MM.1S (cell line): ENCODE results near the gene TIMM21.

Experiments
- DNase-seq: peaks from one replicate; pipeline ENCODE4 v3.0.0-alpha.2; 2015
- H2AFZ ChIP-seq: fragments of 300-600 bp; sonication (generic); 2 replicates; pipeline ENCODE4 v1.6.0; 2016; ENCODE audit warnings: antibody characterized with exemption, low read length
- H3F3A ChIP-seq: fragments of 300-600 bp; sonication (generic); 2 replicates; pipeline ENCODE4 v1.6.1; 2016; ENCODE audit warnings: mild to moderate bottlenecking, antibody characterized with exemption, low read length, moderate library complexity, mixed read lengths; ENCODE audit not compliant: insufficient read depth
- H3K27ac ChIP-seq: fragments of 300-600 bp; sonication (generic); 2 replicates; pipeline ENCODE4 v1.5.1; 2016; ENCODE audit warnings: mild to moderate bottlenecking, low read length
- H3K27me3 ChIP-seq: fragments of 300-600 bp; sonication (generic); replicated peaks from 2 replicates; pipeline ENCODE4 v1.6.0; 2016; ENCODE audit warnings: low read length; ENCODE audit not compliant: insufficient read depth
- H3K36me3 ChIP-seq: fragments of 300-600 bp; sonication (generic); replicated peaks from 2 replicates; pipeline ENCODE4 v1.6.1; 2016; ENCODE audit warnings: mild to moderate bottlenecking, low read length, mixed read lengths; ENCODE audit not compliant: insufficient read depth
- H3K4me1 ChIP-seq: fragments of 300-600 bp; sonication (generic); 2 replicates; pipeline ENCODE4 v1.6.1; 2016; ENCODE audit warnings: low read length, mixed read lengths
- H3K4me2 ChIP-seq: fragments of 300-600 bp; sonication (generic); 2 replicates; pipeline ENCODE4 v1.6.0; 2016; ENCODE audit warnings: low read depth, low read length
- H3K4me3 ChIP-seq: fragments of 300-600 bp; sonication (generic); 2 replicates; pipeline ENCODE4 v1.5.1; 2016; ENCODE audit warnings: low read length, mixed read lengths
- H3K79me2 ChIP-seq: fragments of 300-600 bp; sonication (generic); 2 replicates; pipeline ENCODE4 v1.6.1; 2016; ENCODE audit warnings: mixed run types, low read length, mixed read lengths
- H3K9ac ChIP-seq: fragments of 300-600 bp; sonication (generic); 2 replicates; pipeline ENCODE4 v1.6.1; 2016; ENCODE audit warnings: low read length, mixed read lengths
- H3K9me2 ChIP-seq: fragments of 300-600 bp; sonication (generic); replicated peaks from 2 replicates; pipeline ENCODE4 v1.6.1; 2016; ENCODE audit warnings: mild to moderate bottlenecking, low read length, mixed read lengths; ENCODE audit not compliant: insufficient read depth
- H3K9me3 ChIP-seq: fragments of 300-600 bp; sonication (generic); replicated peaks from 2 replicates; pipeline ENCODE4 v1.6.1; 2016; ENCODE audit warnings: mild to moderate bottlenecking, low read length, mixed read lengths; ENCODE audit not compliant: insufficient read depth
- H4K20me1 ChIP-seq: fragments of 300-600 bp; sonication (generic); 2 replicates; pipeline ENCODE4 v1.6.1; 2016; ENCODE audit warnings: mild to moderate bottlenecking, low read length, moderate library complexity, mixed read lengths; ENCODE audit not compliant: insufficient read depth
- EZH2 ChIP-seq: fragments of 300-600 bp; sonication (generic); optimal IDR thresholded peaks from 2 replicates; pipeline ENCODE3; 2017; ENCODE audit warnings: low read depth, mild to moderate bottlenecking, antibody characterized with exemption, low read length, mixed read lengths
- EZH2phosphoT487 ChIP-seq: fragments of 300-600 bp; sonication (generic); IDR thresholded peaks from 2 replicates; pipeline ENCODE4 v1.6.1; 2018; ENCODE audit warnings: antibody characterized with exemption, low read length
- TF ChIP-seq, protein P1 (sequence below): fragments of 300-600 bp; sonication (generic); IDR thresholded peaks from 2 replicates; pipeline ENCODE4 v1.5.1; 2016; ENCODE audit warnings: antibody characterized with exemption, low read length, mixed read lengths

The TIMM21 gene

DNA sequence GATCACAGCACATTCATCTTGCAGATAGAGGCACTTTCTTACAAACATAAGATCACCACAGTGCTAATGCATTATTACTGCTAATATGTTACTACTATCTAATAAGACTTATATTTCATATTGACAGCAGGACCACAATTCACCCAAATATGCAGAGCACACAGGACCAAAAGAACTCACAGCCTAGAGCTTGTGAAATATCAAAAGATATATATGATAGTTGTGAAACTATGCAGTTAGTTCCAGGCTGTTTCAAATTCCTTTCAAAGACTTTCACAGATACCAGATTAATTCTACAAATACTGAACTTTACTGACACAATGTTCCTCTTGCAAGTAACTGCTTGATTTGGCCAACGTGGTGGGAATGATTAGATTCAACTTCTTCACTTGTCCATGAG is 23.7 kb upstream of the TIMM21 start:
- no peaks in the 10 kb centered on the region for H3K79me2 ChIP-seq
- H3F3A ChIP-seq, result no peaks in the 10 kb centered on the region
- H3K4me2 ChIP-seq, result no peak overlapping the region
- H3K9ac ChIP-seq, result no peak overlapping the region
- H3K4me3 ChIP-seq, result no peak overlapping the region
- H3K27me3 ChIP-seq, result no peaks in the 10 kb centered on the region
- H3K4me1 ChIP-seq, result no peaks in the 10 kb centered on the region
- H3K36me3 ChIP-seq, result no peaks in the 10 kb centered on the region
- DNase-seq, result no peak
- no peaks in the 10 kb centered on the region for H4K20me1 ChIP-seq
- TF ChIP-seq EZH2phosphoT487 (no peak), EZH2 (no peak)
- TF ChIP-seq, protein P1, sequence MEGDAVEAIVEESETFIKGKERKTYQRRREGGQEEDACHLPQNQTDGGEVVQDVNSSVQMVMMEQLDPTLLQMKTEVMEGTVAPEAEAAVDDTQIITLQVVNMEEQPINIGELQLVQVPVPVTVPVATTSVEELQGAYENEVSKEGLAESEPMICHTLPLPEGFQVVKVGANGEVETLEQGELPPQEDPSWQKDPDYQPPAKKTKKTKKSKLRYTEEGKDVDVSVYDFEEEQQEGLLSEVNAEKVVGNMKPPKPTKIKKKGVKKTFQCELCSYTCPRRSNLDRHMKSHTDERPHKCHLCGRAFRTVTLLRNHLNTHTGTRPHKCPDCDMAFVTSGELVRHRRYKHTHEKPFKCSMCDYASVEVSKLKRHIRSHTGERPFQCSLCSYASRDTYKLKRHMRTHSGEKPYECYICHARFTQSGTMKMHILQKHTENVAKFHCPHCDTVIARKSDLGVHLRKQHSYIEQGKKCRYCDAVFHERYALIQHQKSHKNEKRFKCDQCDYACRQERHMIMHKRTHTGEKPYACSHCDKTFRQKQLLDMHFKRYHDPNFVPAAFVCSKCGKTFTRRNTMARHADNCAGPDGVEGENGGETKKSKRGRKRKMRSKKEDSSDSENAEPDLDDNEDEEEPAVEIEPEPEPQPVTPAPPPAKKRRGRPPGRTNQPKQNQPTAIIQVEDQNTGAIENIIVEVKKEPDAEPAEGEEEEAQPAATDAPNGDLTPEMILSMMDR, result no peak
- no peaks in the 10 kb centered on the region for H3K9me3 ChIP-seq
- no peak overlapping the region for H2AFZ ChIP-seq
- H3K9me2 ChIP-seq, result no peaks in the 10 kb centered on the region
- no peak overlapping the region for H3K27ac ChIP-seq

GRCh38 chr18:74126684-74127655 is 21.4 kb upstream of the TIMM21 start:
- Histone ChIP-seq H3K4me1 (no peaks in the 10 kb centered on the region), H3K36me3 (no peaks in the 10 kb centered on the region), H3K27ac (no peak overlapping the region), H3F3A (no peaks in the 10 kb centered on the region), H3K9me3 (no peaks in the 10 kb centered on the region), H3K9ac (no peak overlapping the region), H4K20me1 (no peaks in the 10 kb centered on the region), H3K4me3 (no peak overlapping the region), H3K4me2 (no peak overlapping the region), H3K27me3 (no peaks in the 10 kb centered on the region), H3K9me2 (no peaks in the 10 kb centered on the region), H2AFZ (no peak overlapping the region), H3K79me2 (no peaks in the 10 kb centered on the region)
- no peak for DNase-seq
- no peak for TF ChIP-seq EZH2phosphoT487

GRCh38 chr18:74128159-74128558 is 20.2 kb upstream of the TIMM21 start:
- DNase-seq, result no peak
- Histone ChIP-seq H3K79me2 (no peaks in the 10 kb centered on the region), H3K9me2 (no peaks in the 10 kb centered on the region), H3K4me3 (no peak overlapping the region), H3F3A (no peaks in the 10 kb centered on the region), H3K4me2 (no peak overlapping the region), H3K4me1 (no peaks in the 10 kb centered on the region), H4K20me1 (no peaks in the 10 kb centered on the region), H3K9ac (no peak overlapping the region), H3K9me3 (no peaks in the 10 kb centered on the region), H3K27me3 (no peaks in the 10 kb centered on the region), H3K36me3 (no peaks in the 10 kb centered on the region), H3K27ac (no peak overlapping the region), H2AFZ (no peak overlapping the region)
- TF ChIP-seq, protein P1, result no peak
- no peak for TF ChIP-seq EZH2phosphoT487
- TF ChIP-seq EZH2, result no peak

DNA sequence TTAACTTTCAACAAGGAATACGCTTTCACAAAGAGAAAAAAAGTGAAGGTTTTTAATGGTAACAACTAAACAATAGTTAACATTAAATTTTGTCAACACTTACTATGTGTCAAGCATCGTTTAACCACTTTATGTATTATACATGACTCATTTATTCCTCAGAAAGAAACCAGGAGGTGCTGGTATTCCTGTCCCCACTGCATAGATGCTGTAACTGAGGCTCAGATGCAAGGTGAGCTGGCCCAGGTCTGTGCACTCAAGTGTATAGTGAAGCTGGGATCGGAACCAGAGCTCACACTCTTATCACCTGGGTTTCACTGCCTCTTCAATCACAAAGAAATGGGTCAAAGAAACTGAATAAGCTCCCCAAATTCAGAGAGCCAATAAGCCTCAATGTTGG is 17.2 kb upstream of the TIMM21 start:
- H3K27ac ChIP-seq, result no peak overlapping the region
- TF ChIP-seq EZH2 (no peak), EZH2phosphoT487 (no peak)
- TF ChIP-seq, protein P1, result no peak
- H3K79me2 ChIP-seq, result no peaks in the 10 kb centered on the region
- no peak overlapping the region for H3K9ac ChIP-seq
- H3K4me2 ChIP-seq, result no peak overlapping the region
- DNase-seq, result no peak
- H3K4me3 ChIP-seq, result no peak overlapping the region
- H3K4me1 ChIP-seq, result no peaks in the 10 kb centered on the region
- no peak overlapping the region for H2AFZ ChIP-seq
- no peaks in the 10 kb centered on the region for H3F3A ChIP-seq
- no peaks in the 10 kb centered on the region for H3K36me3 ChIP-seq
- H3K9me3 ChIP-seq, result no peaks in the 10 kb centered on the region
- no peaks in the 10 kb centered on the region for H4K20me1 ChIP-seq
- no peaks in the 10 kb centered on the region for H3K27me3 ChIP-seq
- no peaks in the 10 kb centered on the region for H3K9me2 ChIP-seq
